ENCODE results near the gene KCNK16. TPM values are rescaled to one million over a fixed set of nuclear protein-coding genes. Genes with fewer than 3 reads are reported as not detected.
A peak's percentile ranks its signal among the peaks of the same experiment; 100 is the strongest.

KCNK16 gene
- total and polyA plus RNA-seq, 11 donors: not detected

DNA sequence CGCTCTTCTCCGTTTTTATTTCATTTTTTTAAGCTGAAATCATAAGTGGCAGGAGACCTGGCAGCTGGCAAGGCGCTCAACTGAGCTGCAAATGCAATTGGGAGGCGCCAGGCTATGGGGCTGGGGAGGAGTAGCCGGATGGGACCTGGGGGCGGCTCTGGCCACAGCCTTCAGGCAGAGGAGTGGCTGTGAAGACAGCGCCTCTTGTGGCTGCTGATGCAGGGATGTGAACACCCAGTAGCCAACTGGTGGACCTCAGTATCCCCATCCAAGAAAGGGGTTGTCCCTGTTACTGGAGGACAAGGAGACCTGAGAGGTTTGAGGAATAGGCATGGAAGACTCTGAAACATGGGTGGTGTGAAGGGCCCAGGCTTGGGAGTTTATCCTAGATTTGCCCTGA lies 20.9 kb downstream of the KCNK16 start:
- intact Hi-C loops (cut with DNase I): loop anchor here (2.0 to 10.0 kb wide), 12 partner anchors 134 to 431 kb away; no protein-coding TSS in a partner anchor
- Histone ChIP-seq H3K27ac (no peak overlapping the region), H3K4me3 (no peak overlapping the region), H3K27me3 (peaks cover 0 to 19% (median 0%) of the 10 kb centered on the region in 9 donors), H3K36me3 (no peaks in the 10 kb centered on the region), H3K4me1 (peaks cover 0 to 10% (median 3%) of the 10 kb centered on the region in 12 donors), H3K9me3 (peaks cover 0 to 3% (median 0%) of the 10 kb centered on the region in 12 donors)
- no peak for ATAC-seq
- peak in 4 of 12 donors; percentile 12 to 18 (median 14) for TF ChIP-seq CTCF (IDR thresholded peaks at IDR 0.05)
- no peak for TF ChIP-seq POLR2A (IDR thresholded peaks at IDR 0.05)
- 34 to 58% (median 53%) methylated on average over 7 of the region's 7 CpGs for WGBS, 4 donors
- no peak for DNase-seq

DNA sequence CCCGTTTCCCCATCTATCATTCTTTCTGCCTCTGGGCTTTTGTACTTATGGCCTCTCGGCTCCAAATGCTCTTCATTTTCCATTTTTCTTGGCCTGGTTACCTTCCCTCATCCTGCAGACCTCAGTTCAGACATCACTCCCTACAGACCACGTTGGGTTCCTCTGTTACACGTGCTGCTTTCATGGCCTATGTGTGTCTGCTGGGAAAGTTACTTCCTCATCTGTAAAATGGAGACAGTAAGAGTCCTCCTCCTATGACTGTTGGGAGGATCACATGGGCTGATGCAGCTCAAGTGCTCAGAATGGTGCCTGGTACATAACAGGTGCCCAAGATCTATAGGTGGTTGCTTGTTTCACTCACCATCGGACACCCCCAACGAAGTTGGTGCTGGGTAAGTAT lies 21.8 kb downstream of the KCNK16 start:
- DNase-seq (no peak), ATAC-seq (no peak)
- TF ChIP-seq POLR2A (IDR thresholded peaks at IDR 0.05): no peak
- TF ChIP-seq CTCF (IDR thresholded peaks at IDR 0.05): no peak
- Histone ChIP-seq H3K27me3 (peaks cover 0 to 19% (median 0%) of the 10 kb centered on the region in 9 donors), H3K27ac (no peak overlapping the region), H3K36me3 (no peaks in the 10 kb centered on the region), H3K4me1 (peaks cover 0 to 15% (median 3%) of the 10 kb centered on the region in 12 donors), H3K9me3 (peaks cover 0 to 3% (median 0%) of the 10 kb centered on the region in 12 donors), H3K4me3 (no peak overlapping the region)
- intact Hi-C loops (cut with DNase I): loop anchor here in 9 of 10 donors (5.0 to 10.0 kb wide), 5 partner anchors 133 to 428 kb away; no protein-coding TSS in a partner anchor
- 76 to 87% (median 82%) methylated on average over 6 of the region's 6 CpGs for WGBS, 4 donors

DNA sequence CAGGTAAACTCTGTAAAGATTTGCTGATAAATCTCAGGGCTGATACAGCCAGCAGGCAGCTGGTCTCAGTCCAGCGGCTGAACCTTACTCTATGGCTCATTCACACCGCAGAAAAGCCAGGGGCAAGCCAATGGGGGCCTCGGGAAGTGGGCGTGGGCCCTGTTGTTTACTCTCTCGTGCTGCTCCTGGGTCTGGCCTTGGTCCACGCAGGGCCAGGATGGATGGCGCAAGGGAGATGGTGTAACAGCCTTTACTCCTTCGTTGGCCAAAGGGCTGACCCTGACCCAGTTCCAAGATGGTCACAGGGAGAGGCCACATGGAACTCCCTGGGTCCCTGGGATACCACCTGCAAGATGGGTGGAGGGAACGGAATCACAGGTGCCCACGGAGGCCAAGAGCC lies 24.4 kb downstream of the KCNK16 start:
- H3K4me3 ChIP-seq: no peak overlapping the region
- DNase-seq: no peak
- no peak for ATAC-seq
- intact Hi-C loops (cut with DNase I): no loop called here
- peaks cover 0 to 17% (median 2%) of the 10 kb centered on the region in 12 donors for H3K4me1 ChIP-seq
- peaks cover 0 to 24% (median 0%) of the 10 kb centered on the region in 9 donors for H3K27me3 ChIP-seq
- TF ChIP-seq POLR2A (IDR thresholded peaks at IDR 0.05) (no peak), CTCF (IDR thresholded peaks at IDR 0.05) (no peak)
- no peak overlapping the region for H3K27ac ChIP-seq
- no peaks in the 10 kb centered on the region for H3K9me3 ChIP-seq
- 76 to 88% (median 83%) methylated on average over 4 to 10 of the region's 10 CpGs for WGBS, 4 donors
- no peaks in the 10 kb centered on the region for H3K36me3 ChIP-seq

GRCh38 chr6:39296745-39297640 lies 25.5 kb downstream of the KCNK16 start:
- 30 to 38% (median 36%) methylated on average over 14 to 18 of the region's 18 CpGs for WGBS, 4 donors
- intact Hi-C loops (cut with DNase I): no loop called here
- DNase-seq (peak in 3 of 5 donors; percentile 63 to 78 (median 70)), ATAC-seq (peak; percentile 36 to 91 (median 84))
- peaks cover 0 to 18% (median 0%) of the 10 kb centered on the region in 9 donors for H3K27me3 ChIP-seq
- H3K9me3 ChIP-seq: no peaks in the 10 kb centered on the region
- H3K4me3 ChIP-seq: no peak overlapping the region
- H3K36me3 ChIP-seq: no peaks in the 10 kb centered on the region
- H3K4me1 ChIP-seq: peaks cover 0 to 17% (median 1%) of the 10 kb centered on the region in 12 donors
- no peak overlapping the region for H3K27ac ChIP-seq
- TF ChIP-seq POLR2A (IDR thresholded peaks at IDR 0.05) (no peak), CTCF (IDR thresholded peaks at IDR 0.05) (no peak)

Data from heart left ventricle (tissue), 16 donors.